ENCODE measurements around the gene RNF213.

The RNF213 gene

GRCh38 chr17:80352216-80352895 is 91.7 kb downstream of the RNF213 start:
- no peak for DNase-seq (ENCODE audit: low spot score)

GRCh38 chr17:80352991-80353665 is 92.5 kb downstream of the RNF213 start:
- DNase-seq (ENCODE audit: low spot score): no peak

- DNase-seq (ENCODE audit: low spot score): no peak
Measured at GRCh38 chr17:80353718-80354275, 93.1 kb downstream of the RNF213 start.

GRCh38 chr17:80354336-80354735 is 93.7 kb downstream of the RNF213 start:
- DNase-seq (ENCODE audit: low spot score): no peak

GRCh38 chr17:80356231-80356856 is 95.7 kb downstream of the RNF213 start:
- no peak for DNase-seq (ENCODE audit: low spot score)

GRCh38 chr17:80358131-80358530 is 97.5 kb downstream of the RNF213 start:
- DNase-seq (ENCODE audit: low spot score): no peak

- DNase-seq (ENCODE audit: low spot score): no peak
Measured at GRCh38 chr17:80358861-80359260, 98.2 kb downstream of the RNF213 start.

- no peak for DNase-seq (ENCODE audit: low spot score)
Measured at GRCh38 chr17:80359422-80360110, 98.9 kb downstream of the RNF213 start.

- DNase-seq (ENCODE audit: low spot score): no peak
Measured at GRCh38 chr17:80360396-80360795, 99.7 kb downstream of the RNF213 start.

- DNase-seq (ENCODE audit: low spot score): no peak
Measured at GRCh38 chr17:80361495-80362220, 101.0 kb downstream of the RNF213 start.

GRCh38 chr17:80362428-80363119 is 101.9 kb downstream of the RNF213 start:
- no peak for DNase-seq (ENCODE audit: low spot score)

- no peak for DNase-seq (ENCODE audit: low spot score)
Measured at GRCh38 chr17:80363120-80363515, 102.5 kb downstream of the RNF213 start.

GRCh38 chr17:80363518-80364090 is 103.0 kb downstream of the RNF213 start:
- no peak for DNase-seq (ENCODE audit: low spot score)

GRCh38 chr17:80364091-80364691 is 103.5 kb downstream of the RNF213 start:
- DNase-seq (ENCODE audit: low spot score): no peak

GRCh38 chr17:80365001-80365965 is 104.6 kb downstream of the RNF213 start:
- no peak for DNase-seq (ENCODE audit: low spot score)

- no peak for DNase-seq (ENCODE audit: low spot score)
Measured at GRCh38 chr17:80365983-80366382, 105.3 kb downstream of the RNF213 start.

- no peak for DNase-seq (ENCODE audit: low spot score)
Measured at GRCh38 chr17:80367503-80367902, 106.9 kb downstream of the RNF213 start.

- no peak for DNase-seq (ENCODE audit: low spot score)
Measured at GRCh38 chr17:80371196-80371595, 110.5 kb downstream of the RNF213 start.

GRCh38 chr17:80372456-80372855 is 111.8 kb downstream of the RNF213 start:
- DNase-seq (ENCODE audit: low spot score): no peak
